Measurements from ENCODE around the gene GNE.

GNE gene

DNA sequence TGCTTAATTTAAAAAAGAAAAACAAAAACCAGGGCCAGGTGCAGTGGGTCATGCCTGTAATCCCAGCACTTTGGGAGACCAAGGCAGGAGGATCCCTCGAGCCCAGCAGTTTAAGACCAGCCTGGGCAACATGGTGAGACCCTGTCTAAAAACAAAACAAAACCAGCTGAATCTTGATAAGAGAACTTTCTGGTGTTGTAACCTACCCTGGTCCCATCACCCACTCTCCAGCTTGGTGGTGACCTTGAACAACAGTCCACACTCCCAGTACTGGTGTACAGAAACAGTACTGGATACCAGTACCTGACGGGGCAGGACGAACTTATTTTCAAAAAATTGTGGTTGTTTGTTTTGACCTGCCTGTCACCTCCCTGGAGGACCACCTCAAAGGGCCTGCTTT is 36.6 kb downstream of the GNE start:
- TF ChIP-seq SIN3A (IDR thresholded peaks at IDR 0.05; ENCODE audit: borderline replicate concordance, insufficient read depth, low read length) (no peak), POLR2AphosphoS5 (IDR thresholded peaks at IDR 0.05; ENCODE audit: low read depth, low read length) (no peak), FOXP2 (optimal IDR thresholded peaks at IDR 0.05; ENCODE audit: borderline replicate concordance, extremely low read depth, extremely low read length, insufficient read depth) (no peak)
- TF ChIP-seq, protein P1, sequence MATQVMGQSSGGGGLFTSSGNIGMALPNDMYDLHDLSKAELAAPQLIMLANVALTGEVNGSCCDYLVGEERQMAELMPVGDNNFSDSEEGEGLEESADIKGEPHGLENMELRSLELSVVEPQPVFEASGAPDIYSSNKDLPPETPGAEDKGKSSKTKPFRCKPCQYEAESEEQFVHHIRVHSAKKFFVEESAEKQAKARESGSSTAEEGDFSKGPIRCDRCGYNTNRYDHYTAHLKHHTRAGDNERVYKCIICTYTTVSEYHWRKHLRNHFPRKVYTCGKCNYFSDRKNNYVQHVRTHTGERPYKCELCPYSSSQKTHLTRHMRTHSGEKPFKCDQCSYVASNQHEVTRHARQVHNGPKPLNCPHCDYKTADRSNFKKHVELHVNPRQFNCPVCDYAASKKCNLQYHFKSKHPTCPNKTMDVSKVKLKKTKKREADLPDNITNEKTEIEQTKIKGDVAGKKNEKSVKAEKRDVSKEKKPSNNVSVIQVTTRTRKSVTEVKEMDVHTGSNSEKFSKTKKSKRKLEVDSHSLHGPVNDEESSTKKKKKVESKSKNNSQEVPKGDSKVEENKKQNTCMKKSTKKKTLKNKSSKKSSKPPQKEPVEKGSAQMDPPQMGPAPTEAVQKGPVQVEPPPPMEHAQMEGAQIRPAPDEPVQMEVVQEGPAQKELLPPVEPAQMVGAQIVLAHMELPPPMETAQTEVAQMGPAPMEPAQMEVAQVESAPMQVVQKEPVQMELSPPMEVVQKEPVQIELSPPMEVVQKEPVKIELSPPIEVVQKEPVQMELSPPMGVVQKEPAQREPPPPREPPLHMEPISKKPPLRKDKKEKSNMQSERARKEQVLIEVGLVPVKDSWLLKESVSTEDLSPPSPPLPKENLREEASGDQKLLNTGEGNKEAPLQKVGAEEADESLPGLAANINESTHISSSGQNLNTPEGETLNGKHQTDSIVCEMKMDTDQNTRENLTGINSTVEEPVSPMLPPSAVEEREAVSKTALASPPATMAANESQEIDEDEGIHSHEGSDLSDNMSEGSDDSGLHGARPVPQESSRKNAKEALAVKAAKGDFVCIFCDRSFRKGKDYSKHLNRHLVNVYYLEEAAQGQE (IDR thresholded peaks at IDR 0.05; ENCODE audit: insufficient read depth in 1 of 2, low read depth in 2 of 2, low read length in 2 of 2) = no peak

DNA sequence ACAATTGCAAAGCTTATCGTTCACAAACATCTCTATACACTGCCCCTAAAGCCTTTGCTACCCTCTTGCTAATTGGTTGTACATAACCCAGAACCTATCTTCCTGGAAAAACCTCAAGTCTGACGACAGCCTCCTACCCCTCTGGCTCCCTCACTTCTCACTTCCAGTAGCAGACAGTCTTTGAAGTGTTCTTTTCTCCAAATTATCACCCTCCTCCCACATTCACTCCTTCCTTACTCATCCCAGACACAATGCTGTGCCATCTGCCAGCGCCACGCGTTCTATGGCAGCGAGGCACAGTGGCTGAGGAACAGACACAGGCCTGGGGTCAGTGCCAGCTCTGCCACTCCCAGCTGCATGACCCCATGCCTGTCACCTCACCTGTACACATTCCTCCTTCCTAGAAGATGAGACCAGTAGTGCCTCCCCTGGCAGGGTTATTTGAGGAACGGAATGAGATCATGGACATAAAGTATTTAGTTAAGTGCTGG is 39.8 kb downstream of the GNE start:
- TF ChIP-seq TAF1 (IDR thresholded peaks at IDR 0.05; ENCODE audit: borderline replicate concordance, insufficient read depth, low read length) = no peak
- no peak for TF ChIP-seq FOXP2 (optimal IDR thresholded peaks at IDR 0.05; ENCODE audit: borderline replicate concordance, extremely low read depth, extremely low read length, insufficient read depth)
- no peak for TF ChIP-seq SIN3A (IDR thresholded peaks at IDR 0.05; ENCODE audit: borderline replicate concordance, insufficient read depth, low read length)
- TF ChIP-seq POLR2AphosphoS5 (IDR thresholded peaks at IDR 0.05; ENCODE audit: low read depth, low read length) = no peak
- TF ChIP-seq, protein P1 (IDR thresholded peaks at IDR 0.05; ENCODE audit: insufficient read depth in 1 of 2, low read depth in 2 of 2, low read length in 2 of 2) = no peak

DNA sequence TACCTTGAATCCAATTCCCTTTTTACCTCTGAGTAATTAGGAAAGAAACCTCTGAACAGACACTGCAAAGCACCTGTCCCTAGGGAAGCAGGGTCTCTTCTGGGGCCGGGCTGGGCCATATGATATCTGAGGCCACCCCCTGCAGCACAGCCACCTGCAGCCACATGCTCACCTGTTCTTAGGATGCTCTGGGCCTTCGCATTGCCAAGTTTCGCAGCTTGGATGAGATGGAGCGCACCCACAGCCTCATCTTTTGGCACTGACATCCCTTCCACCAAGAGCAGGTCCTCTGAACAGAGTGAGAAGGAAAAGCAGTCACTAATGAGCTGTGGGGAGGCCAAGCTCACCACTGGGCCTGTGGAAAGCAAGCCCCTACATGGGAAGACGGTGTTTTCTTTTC is 40.2 kb downstream of the GNE start:
- TF ChIP-seq POLR2AphosphoS5 (IDR thresholded peaks at IDR 0.05; ENCODE audit: low read depth, low read length) = no peak
- no peak for TF ChIP-seq SIN3A (IDR thresholded peaks at IDR 0.05; ENCODE audit: borderline replicate concordance, insufficient read depth, low read length)
- no peak for TF ChIP-seq FOXP2 (optimal IDR thresholded peaks at IDR 0.05; ENCODE audit: borderline replicate concordance, extremely low read depth, extremely low read length, insufficient read depth)
- no peak for TF ChIP-seq TAF1 (IDR thresholded peaks at IDR 0.05; ENCODE audit: borderline replicate concordance, insufficient read depth, low read length)
- TF ChIP-seq, protein P1 (IDR thresholded peaks at IDR 0.05; ENCODE audit: insufficient read depth in 1 of 2, low read depth in 2 of 2, low read length in 2 of 2) = no peak

DNA sequence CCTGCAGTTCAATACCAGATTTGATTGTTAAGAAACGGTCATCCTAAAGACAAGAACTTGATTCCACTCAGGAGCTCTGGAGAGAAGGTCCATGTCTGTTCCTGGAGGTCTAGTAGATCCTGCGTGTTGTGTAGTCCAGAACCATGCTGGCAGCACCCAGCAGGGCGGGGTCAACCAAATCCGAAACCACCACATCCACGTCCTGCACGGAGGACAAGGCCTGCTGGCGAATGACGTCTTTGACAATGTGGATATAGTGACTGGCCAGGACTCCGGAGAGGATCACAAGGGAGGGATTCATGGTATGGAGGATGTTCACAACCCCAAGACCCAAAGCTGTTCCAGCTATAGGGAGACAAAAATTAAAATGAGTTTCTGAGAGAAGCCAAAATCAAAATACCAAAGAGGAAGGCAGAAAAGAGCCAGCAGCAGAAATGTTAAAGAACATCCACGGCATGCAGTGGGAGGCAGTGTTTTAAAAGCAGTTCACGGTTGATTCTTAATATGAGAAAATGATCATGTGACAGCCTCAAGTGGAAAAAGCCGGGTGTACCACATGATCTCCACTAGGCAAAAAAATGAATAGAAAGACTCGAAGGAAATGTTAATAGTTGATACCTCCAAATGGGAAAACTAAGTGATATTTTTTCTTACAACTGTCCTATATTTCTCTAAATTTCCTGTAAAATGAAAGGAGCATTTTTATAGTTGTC is 40.8 kb downstream of the GNE start:
- no peak for TF ChIP-seq FOXP2 (optimal IDR thresholded peaks at IDR 0.05; ENCODE audit: borderline replicate concordance, extremely low read depth, extremely low read length, insufficient read depth)
- TF ChIP-seq, protein P1 (IDR thresholded peaks at IDR 0.05; ENCODE audit: insufficient read depth in 1 of 2, low read depth in 2 of 2, low read length in 2 of 2) = no peak

DNA sequence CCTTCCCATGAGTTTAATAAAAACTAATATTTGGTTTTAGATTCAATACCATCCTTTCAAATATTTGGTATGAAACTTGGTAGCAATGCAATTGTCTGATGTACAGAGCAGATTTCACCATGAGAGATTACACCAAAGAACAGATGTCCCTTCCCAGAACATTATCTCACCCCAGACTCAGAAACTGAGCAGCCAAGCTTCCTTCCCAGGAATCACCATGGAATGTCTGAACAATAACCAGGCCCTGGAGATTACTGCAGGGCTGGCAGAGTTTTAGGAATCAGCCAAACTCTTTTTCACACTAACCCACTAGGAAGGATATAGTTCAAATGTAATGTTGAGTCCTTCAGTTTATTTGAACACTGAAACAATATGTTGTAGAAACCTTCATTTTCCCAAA is 43.7 kb downstream of the GNE start:
- no peak for TF ChIP-seq FOXP2 (optimal IDR thresholded peaks at IDR 0.05; ENCODE audit: borderline replicate concordance, extremely low read depth, extremely low read length, insufficient read depth)
- TF ChIP-seq POLR2AphosphoS5 (IDR thresholded peaks at IDR 0.05; ENCODE audit: low read depth, low read length) = no peak

Measured in PFSK-1 (cell line).